ENCODE measurements around the gene TEX53.

DNA sequence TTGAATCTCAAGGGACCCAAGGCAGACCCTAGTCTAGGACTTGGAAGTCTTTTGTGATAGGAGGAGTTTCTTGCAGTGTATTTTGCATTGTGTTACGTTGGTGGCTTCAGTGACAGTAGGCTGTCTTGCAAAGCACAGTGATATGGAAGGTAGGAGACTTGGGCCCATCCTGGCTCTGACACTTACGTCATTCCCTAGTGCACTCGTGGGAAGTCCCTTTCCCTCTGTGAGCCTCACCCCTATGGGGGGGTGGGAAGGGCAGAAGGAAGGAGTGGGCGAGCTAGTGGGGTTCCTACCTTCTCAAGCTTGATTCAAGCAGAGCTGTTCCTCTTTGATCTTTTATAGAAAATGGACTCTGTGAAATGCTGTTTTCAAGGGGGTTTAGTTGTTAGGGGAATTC, 9.2 kb upstream of the TEX53 start:
- TF ChIP-seq CTCF (IDR thresholded peaks at IDR 0.05) (no peak), POLR2A (IDR thresholded peaks at IDR 0.05) (no peak)
